Activated naive CD8-positive, alpha-beta T cell treated with anti-CD3 and anti-CD28 coated beads, Interleukin-2, amount 10 ng/mL, durations not matched to agents 7 days and 5 days (primary cell): ENCODE results near the gene PDE4B. TPM values are rescaled to one million over a fixed set of nuclear protein-coding genes. Genes with fewer than 3 reads are reported as not detected.

Experiments used
- ATAC-seq: fragments of 150-1000 bp; cut with Tn5 transposase; one replicate; pipeline ENCODE4 v1.10.0; 2021; ENCODE audit warnings: low read depth, moderate library complexity
- POLR2A ChIA-PET: fragments of 350-600 bp; sonication (Branson Sonifier 250); formaldehyde crosslinking; loops from one replicate; lab custom pipeline; 2021; ENCODE audit warnings: antibody characterized with exemption; lab: Charles Lee
- DNase-seq: peaks from one replicate; pipeline ENCODE4 v3.0.0; 2021
- H3K27ac Mint-ChIP-seq: one replicate; pipeline ENCODE4 v1.8.0; 2022; ENCODE audit warnings: mild to moderate bottlenecking, mixed read lengths
- H3K27me3 Mint-ChIP-seq: one replicate; pipeline ENCODE4 v1.8.0; 2022; ENCODE audit warnings: mild to moderate bottlenecking, moderate library complexity, mixed read lengths
- H3K36me3 Mint-ChIP-seq: one replicate; pipeline ENCODE4 v1.8.0; 2021; ENCODE audit warnings: mild to moderate bottlenecking, mixed read lengths
- H3K4me1 Mint-ChIP-seq: one replicate; pipeline ENCODE4 v1.8.0; 2021; ENCODE audit warnings: mixed read lengths
- H3K4me3 Mint-ChIP-seq: one replicate; pipeline ENCODE4 v1.8.0; 2022; ENCODE audit warnings: mild to moderate bottlenecking, moderate library complexity, mixed read lengths
- H3K9me3 Mint-ChIP-seq: one replicate; pipeline ENCODE4 v1.8.0; 2021; ENCODE audit warnings: mixed read lengths
- total RNA-seq, 2 experiments: library from RNA; stranded (reverse); gene quantifications; one replicate each; pipeline ENCODE4 v1.2.3, GENCODE V29; 2021

The PDE4B gene
- total RNA-seq, 2 experiments from 2014 or later, result 36.1 to 40.0 TPM

DNA sequence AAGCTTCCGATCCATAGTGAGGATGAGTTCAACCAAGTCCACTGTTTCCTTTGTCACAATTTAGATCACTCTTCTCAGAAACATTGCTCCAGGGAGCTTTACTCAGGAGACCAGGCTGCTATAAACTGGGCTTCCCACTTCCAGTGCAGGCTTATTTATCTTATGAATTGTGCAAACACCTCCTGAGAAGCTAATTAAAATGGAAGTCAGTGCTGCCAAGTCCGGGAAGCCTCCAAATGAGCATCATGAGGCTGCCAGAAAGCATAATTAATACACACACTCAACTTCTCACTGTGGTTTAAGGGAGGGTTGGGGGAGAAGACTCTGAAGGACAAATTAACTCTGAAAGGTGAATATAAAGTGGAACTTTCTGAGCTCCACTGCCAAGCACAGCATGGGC lies 596.2 kb downstream of the PDE4B start:
- POLR2A ChIA-PET, result no interaction called here
- ATAC-seq (no peak), DNase-seq (no peak)
- H3K27me3 Mint-ChIP-seq, result no peaks in the 10 kb centered on the region
- no peak overlapping the region for H3K4me3 Mint-ChIP-seq
- H3K4me1 Mint-ChIP-seq, result peaks cover 2% of the 10 kb centered on the region
- H3K36me3 Mint-ChIP-seq, result peaks cover 15% of the 10 kb centered on the region
- H3K9me3 Mint-ChIP-seq, result peaks cover 28% of the 10 kb centered on the region
- no peak overlapping the region for H3K27ac Mint-ChIP-seq

- H3K36me3 Mint-ChIP-seq, result peaks cover 6% of the 10 kb centered on the region
- POLR2A ChIA-PET, result no interaction called here
- ATAC-seq, result no peak
Observed at GRCh38 chr1:66393586-66394287, 601.0 kb downstream of the PDE4B start.

GRCh38 chr1:66394603-66395002 lies 601.9 kb downstream of the PDE4B start:
- Mint-ChIP-seq H3K4me1 (peaks cover 2% of the 10 kb centered on the region), H3K9me3 (peaks cover 8% of the 10 kb centered on the region), H3K27ac (no peak overlapping the region), H3K4me3 (no peak overlapping the region), H3K27me3 (peaks cover 2% of the 10 kb centered on the region), H3K36me3 (peaks cover 4% of the 10 kb centered on the region)
- POLR2A ChIA-PET, result no interaction called here
- ATAC-seq (no peak), DNase-seq (no peak)

More at GRCh38 chr1:66393586-66394287, 601.0 kb downstream of the PDE4B start:
- Mint-ChIP-seq H3K27me3 (peaks cover 2% of the 10 kb centered on the region), H3K4me3 (no peak overlapping the region), H3K9me3 (peaks cover 11% of the 10 kb centered on the region), H3K4me1 (peaks cover 2% of the 10 kb centered on the region), H3K27ac (no peak overlapping the region)
- DNase-seq, result no peak

- DNase-seq (no peak), ATAC-seq (no peak)
- H3K4me3 Mint-ChIP-seq, result no peak overlapping the region
- peaks cover 8% of the 10 kb centered on the region for H3K4me1 Mint-ChIP-seq
- POLR2A ChIA-PET, result no interaction called here
- no peak overlapping the region for H3K27ac Mint-ChIP-seq
- peaks cover 2% of the 10 kb centered on the region for H3K27me3 Mint-ChIP-seq
- peaks cover 5% of the 10 kb centered on the region for H3K9me3 Mint-ChIP-seq
- peaks cover 2% of the 10 kb centered on the region for H3K36me3 Mint-ChIP-seq
Observed at GRCh38 chr1:66395202-66396061, 602.7 kb downstream of the PDE4B start.

GRCh38 chr1:66396212-66396890 lies 603.7 kb downstream of the PDE4B start:
- DNase-seq (no peak), ATAC-seq (no peak)
- POLR2A ChIA-PET, result no interaction called here
- peaks cover 2% of the 10 kb centered on the region for H3K27me3 Mint-ChIP-seq
- H3K4me3 Mint-ChIP-seq, result no peak overlapping the region
- H3K36me3 Mint-ChIP-seq, result peaks cover 2% of the 10 kb centered on the region
- peaks cover 2% of the 10 kb centered on the region for H3K9me3 Mint-ChIP-seq
- H3K27ac Mint-ChIP-seq, result no peak overlapping the region
- peaks cover 9% of the 10 kb centered on the region for H3K4me1 Mint-ChIP-seq

- ATAC-seq (no peak), DNase-seq (no peak)
- POLR2A ChIA-PET, result no interaction called here
- Mint-ChIP-seq H3K27ac (no peak overlapping the region), H3K9me3 (peaks cover 1% of the 10 kb centered on the region), H3K4me3 (no peak overlapping the region), H3K36me3 (peaks cover 3% of the 10 kb centered on the region), H3K4me1 (peaks cover 15% of the 10 kb centered on the region), H3K27me3 (peaks cover 2% of the 10 kb centered on the region)
Observed at GRCh38 chr1:66397192-66397591, 604.5 kb downstream of the PDE4B start.

DNA sequence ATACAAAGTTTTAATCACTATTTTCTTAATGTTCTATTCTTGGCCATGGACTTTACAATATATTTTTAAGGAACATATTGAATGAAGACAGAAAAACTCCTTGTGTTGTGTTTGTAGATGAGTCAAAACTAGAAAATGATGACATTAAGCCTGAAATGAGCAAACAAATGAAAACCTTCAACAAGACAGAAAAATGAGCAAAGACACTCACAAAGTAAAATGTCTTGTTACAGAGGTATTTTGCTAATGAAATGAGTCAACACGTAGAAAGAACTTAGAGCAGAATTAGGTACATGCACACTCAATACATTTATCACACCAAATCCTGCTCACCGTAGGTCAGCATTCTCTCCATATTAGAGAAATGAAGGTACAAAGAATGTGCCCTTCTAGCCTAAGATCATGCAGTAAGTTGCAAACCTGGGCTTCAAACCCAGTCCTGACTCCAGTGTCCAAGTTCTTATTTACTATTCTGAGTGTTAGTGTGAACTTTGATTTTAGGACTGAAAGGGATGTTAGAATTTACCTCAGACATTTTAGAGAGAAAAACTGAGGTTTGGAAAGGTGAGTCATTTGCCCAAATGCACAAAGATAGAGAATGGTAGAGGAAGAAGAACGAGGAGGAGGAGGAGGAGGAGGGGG lies 607.3 kb downstream of the PDE4B start:
- Mint-ChIP-seq H3K4me3 (peak overlapping the region; percentile 8), H3K9me3 (peaks cover 1% of the 10 kb centered on the region), H3K4me1 (peaks cover 19% of the 10 kb centered on the region), H3K36me3 (peaks cover 6% of the 10 kb centered on the region), H3K27ac (peak overlapping the region; percentile 23), H3K27me3 (peaks cover 2% of the 10 kb centered on the region)
- DNase-seq, result no peak
- POLR2A ChIA-PET, result no interaction called here
- ATAC-seq, result no peak

DNA sequence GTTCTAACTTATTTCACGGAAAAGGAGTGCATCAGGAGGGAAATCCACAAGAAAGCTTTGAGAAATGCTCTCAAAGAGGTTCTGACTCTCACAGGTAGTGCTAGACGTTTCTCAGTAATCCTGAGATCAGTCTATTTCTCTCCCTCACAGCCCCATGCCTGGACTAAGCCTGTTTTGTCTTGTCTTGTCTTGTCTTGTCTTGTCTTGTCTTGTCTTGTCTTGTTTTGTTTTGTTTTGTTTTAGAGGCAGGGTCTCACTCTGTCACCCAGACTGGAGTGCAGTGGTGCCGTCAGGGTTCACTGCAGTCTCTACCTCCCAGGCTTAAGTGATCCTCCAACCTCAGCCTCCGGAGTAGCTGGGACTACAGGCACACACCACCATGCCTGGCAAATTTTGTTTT lies 608.0 kb downstream of the PDE4B start:
- ATAC-seq (no peak), DNase-seq (no peak)
- Mint-ChIP-seq H3K9me3 (peaks cover 3% of the 10 kb centered on the region), H3K4me1 (peaks cover 19% of the 10 kb centered on the region), H3K27me3 (peaks cover 2% of the 10 kb centered on the region), H3K36me3 (peaks cover 6% of the 10 kb centered on the region), H3K4me3 (no peak overlapping the region), H3K27ac (no peak overlapping the region)
- POLR2A ChIA-PET, result no interaction called here

GRCh38 chr1:66401244-66401643 lies 608.5 kb downstream of the PDE4B start:
- H3K27me3 Mint-ChIP-seq, result peaks cover 2% of the 10 kb centered on the region
- no peak for DNase-seq

GRCh38 chr1:66402194-66402593 lies 609.5 kb downstream of the PDE4B start:
- POLR2A ChIA-PET, result no interaction called here
- Mint-ChIP-seq H3K4me3 (no peak overlapping the region), H3K27ac (no peak overlapping the region), H3K9me3 (peaks cover 6% of the 10 kb centered on the region), H3K36me3 (peaks cover 8% of the 10 kb centered on the region), H3K27me3 (peaks cover 2% of the 10 kb centered on the region), H3K4me1 (peaks cover 19% of the 10 kb centered on the region)
- ATAC-seq (no peak), DNase-seq (no peak)

More at GRCh38 chr1:66401244-66401643, 608.5 kb downstream of the PDE4B start:
- H3K9me3 Mint-ChIP-seq, result peaks cover 4% of the 10 kb centered on the region
- no peak overlapping the region for H3K4me3 Mint-ChIP-seq
- POLR2A ChIA-PET, result no interaction called here
- ATAC-seq, result no peak
- no peak overlapping the region for H3K27ac Mint-ChIP-seq
- peaks cover 6% of the 10 kb centered on the region for H3K36me3 Mint-ChIP-seq
- peaks cover 19% of the 10 kb centered on the region for H3K4me1 Mint-ChIP-seq

- Mint-ChIP-seq H3K27me3 (peaks cover 2% of the 10 kb centered on the region), H3K36me3 (peaks cover 9% of the 10 kb centered on the region), H3K27ac (no peak overlapping the region), H3K4me1 (peaks cover 19% of the 10 kb centered on the region), H3K4me3 (no peak overlapping the region), H3K9me3 (peaks cover 7% of the 10 kb centered on the region)
- POLR2A ChIA-PET, result no interaction called here
- DNase-seq, result no peak
- ATAC-seq, result no peak
Observed at GRCh38 chr1:66403007-66403731, 610.5 kb downstream of the PDE4B start.

- Mint-ChIP-seq H3K4me3 (no peak overlapping the region), H3K36me3 (peaks cover 19% of the 10 kb centered on the region), H3K4me1 (peaks cover 16% of the 10 kb centered on the region), H3K27ac (no peak overlapping the region), H3K9me3 (peaks cover 20% of the 10 kb centered on the region), H3K27me3 (no peaks in the 10 kb centered on the region)
- POLR2A ChIA-PET, result no interaction called here
- DNase-seq (no peak), ATAC-seq (no peak)
Observed at GRCh38 chr1:66405061-66405460, 612.4 kb downstream of the PDE4B start.
